Eye (tissue), 1 donor: ENCODE measurements around the gene NME1.
A peak's percentile ranks its signal among the peaks of the same experiment; 100 is the strongest.
"Not testable (repeated sequence)": the region's sequence is repeated elsewhere in the genome, so short reads cannot be mapped to it uniquely, and the experiment has no call there.

Experiments used
- DNase-seq: peaks from one replicate; pipeline ENCODE4 v3.0.0-alpha.2; 2015

Gene NME1

GRCh38 chr17:51153210-51154072, at the start of gene NME1:
TSS of gene NME1 (plus strand) at chr17:51153559. CDS start at chr17:51155655, 2,096 bp downstream.
- DNase-seq, result peak; percentile 99

GRCh38 chr17:51107778-51108177, 45.6 kb upstream of the NME1 start:
- no peak for DNase-seq

DNA sequence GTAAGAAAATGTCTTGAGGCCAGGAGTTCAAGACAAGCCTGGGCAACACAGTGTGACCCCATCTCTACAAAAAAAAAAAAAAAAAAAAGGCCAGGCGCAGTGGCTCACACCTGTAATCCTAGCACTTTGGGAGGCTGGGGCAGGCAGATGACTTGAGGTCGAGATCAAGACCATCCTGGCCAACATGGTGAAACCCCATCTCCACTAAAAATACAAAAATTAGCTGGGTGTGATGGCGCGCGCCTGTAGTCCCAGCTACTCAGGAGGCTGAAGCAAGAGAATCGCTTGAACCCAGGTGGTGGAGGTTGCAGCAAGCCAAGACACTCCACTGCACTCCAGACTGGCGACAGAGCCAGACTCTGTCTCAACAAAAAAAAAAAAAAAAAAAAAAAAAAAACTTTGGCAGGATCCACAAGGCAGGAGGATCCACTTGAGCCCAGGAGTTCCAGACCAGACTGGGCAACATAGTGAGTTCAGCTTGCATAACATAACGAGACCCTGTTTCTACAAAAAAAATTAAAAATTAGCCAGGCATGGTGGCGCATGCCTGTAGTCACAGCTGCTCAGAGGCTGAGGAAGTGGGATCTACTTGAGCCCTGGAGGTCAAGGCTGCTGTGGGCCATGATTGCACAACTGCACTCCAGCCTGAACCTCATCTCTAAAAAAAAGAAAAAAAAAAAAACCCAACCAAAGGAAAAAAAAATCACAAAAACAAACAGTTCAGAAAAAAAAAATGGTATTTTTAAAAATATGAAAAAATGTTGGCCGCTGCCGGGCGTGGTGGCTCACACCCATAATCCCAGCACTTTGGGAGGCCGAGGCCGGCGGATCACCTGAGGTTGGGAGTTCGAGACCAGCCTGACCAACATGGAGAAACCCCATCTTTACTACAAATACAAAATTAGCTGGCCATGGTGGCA, 40.8 kb upstream of the NME1 start:
- DNase-seq, result not testable (repeated sequence)

- no peak for DNase-seq
Measured at GRCh38 chr17:51115179-51115578, 38.2 kb upstream of the NME1 start.

GRCh38 chr17:51118330-51119195, 34.8 kb upstream of the NME1 start:
- peak; percentile 12 for DNase-seq

GRCh38 chr17:51119415-51120356, 33.7 kb upstream of the NME1 start:
- peak; percentile 84 for DNase-seq

- DNase-seq, result peak; percentile 88
Measured at GRCh38 chr17:51120357-51120738, 33.0 kb upstream of the NME1 start.

GRCh38 chr17:51120739-51121619, 32.4 kb upstream of the NME1 start, which contains the start of gene SPAG9:
TSS of gene SPAG9 (minus strand) at chr17:51120868. CDS start at chr17:51120656, 212 bp downstream.
- peak; percentile 98 for DNase-seq

- DNase-seq, result peak; percentile 89
Measured at GRCh38 chr17:51121620-51122472, 31.5 kb upstream of the NME1 start.

DNA sequence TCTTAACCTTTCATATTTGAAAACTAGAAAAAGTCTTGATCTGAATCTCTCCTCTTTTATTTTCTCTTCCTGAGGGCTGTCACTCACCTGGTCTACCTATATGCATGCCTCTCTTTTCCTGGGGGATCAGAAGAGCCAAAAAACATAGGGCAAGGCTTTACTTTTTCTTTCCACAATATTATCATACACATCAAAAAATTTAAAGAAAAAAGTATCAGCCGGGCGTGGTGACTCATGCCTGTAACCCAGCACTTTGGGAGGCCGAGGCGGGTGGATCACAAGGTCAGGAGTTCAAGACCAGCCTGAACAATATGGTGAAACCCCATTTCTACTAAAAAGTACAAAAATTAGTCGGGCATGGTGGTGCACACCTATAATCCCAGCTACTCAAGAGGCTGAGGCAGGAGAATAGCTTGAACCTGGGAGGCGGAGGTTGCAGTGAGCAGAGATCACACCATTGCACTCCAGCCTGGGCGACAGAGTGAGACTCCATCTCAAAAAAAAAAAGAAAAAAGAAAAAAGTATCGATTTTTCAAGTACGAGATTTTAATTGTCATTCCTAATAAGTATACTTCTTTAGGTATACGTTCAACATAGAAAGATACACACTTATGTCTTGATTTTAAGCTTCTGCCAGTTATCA, 30.8 kb upstream of the NME1 start:
- not testable (repeated sequence) for DNase-seq

DNA sequence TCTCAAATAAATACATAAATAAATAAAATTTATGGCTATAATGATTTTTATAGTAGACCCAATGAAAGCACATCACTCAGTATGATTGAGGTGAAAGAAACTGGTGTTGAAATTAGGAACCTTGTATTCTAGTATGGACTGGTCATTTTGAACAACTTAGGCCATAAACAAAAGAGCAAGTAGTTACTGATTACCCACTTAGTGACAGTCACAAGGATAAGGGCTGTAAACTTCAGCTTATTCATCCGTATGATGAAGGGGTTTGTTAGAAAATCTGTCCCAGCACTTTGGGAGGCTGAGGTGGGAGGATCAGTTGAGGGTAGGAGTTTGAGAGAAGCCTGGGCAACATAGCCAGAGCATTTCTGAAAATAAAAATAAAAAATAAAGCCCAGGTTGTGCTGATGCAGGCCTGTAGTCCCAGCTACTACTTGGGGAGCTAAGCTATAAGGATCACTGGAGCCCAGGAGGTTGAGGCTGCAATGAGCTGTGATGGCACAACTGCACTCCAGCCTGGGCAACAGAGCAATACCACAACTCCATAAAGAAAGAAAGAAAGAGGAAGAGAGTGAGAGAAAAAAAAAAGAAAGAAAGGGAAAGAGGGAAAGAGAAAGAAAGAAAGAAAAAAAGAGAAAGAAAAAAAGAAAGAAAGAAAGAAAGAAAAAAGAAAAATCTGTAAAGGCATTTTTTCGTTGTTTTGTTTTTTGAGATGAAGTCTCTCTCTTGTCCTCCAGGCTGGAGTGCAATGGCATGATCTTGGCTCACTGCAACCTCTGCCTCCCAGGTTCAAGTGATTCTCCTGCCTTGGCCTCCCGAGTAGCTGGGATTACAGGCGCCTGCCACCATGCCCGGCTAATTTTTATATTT, 28.5 kb upstream of the NME1 start:
- no peak for DNase-seq

GRCh38 chr17:51128076-51128475, 25.3 kb upstream of the NME1 start:
- no peak for DNase-seq

DNA sequence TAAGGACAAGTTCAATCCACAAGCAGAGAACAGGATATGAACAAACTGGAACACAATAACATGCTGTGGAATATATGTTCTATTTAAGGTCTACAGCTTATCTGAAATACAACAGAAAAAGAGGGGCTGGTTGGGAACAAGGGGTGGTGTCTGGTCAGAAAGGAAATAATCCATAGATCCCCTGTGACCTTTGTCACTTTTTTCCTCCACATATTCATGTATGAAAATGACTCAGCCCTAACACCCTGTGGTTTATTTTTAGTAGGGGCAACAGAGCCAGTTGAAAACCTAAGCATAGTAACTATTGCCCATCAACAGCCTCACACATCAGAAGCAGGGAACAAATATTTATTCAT, 20.4 kb upstream of the NME1 start:
- no peak for DNase-seq

GRCh38 chr17:51133365-51133764, 20.0 kb upstream of the NME1 start:
- DNase-seq, result no peak

GRCh38 chr17:51135956-51136355, 17.4 kb upstream of the NME1 start:
- no peak for DNase-seq

DNA sequence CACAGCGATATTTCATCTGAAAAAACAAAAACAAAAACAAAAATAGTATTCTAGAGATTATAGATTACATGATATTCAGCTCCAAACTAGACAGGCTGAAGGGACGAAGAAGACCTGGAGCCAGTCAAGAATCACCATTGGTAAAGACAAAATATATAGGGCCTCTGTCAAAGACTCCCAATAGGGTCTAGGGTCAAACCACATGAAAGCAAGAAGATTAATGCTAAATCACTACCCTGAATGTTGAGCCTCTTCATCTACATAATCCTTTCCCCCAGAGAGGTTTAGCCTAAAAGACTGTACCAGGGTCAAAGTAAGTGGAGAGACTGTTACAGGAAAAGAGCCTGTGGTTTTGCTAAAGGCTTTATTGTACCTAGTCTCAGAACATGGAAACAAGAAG, 10.8 kb upstream of the NME1 start:
- DNase-seq, result no peak

DNA sequence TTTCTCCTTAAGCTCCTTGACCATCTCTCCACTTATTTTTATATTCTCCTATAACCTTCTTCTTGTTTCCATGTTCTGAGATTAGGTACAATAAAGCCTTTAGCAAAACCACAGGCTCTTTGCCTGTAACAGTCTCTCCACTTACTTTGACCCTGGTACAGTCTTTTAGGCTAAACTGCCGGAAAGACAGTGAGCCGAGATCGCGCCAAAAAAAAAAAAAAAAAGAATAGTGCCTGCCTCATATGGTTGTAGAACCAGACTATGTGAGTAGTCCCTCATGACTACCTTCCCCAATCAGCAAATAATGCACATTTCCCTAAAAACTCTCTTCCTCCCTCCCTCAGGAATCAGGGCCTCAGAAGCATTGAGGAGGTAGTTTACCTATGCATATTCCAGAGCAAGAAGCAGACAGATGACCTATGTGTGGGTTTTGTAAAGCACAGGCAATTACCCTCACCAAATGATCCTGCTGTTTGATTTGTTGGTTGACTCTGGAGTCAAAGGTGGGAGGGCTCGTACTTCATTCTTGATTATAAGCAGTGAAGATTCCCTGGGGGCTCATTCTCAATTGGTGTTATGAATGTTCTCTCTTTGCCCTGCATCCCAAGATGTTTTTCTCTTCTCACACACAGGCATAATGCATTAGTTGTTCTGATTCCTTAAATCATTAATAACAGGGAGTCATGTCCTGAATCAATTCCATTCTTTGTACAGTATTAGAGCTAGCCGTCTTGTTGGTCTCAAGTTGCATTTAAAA, 8.9 kb upstream of the NME1 start:
- no peak for DNase-seq
